HG03025 (cell line): Measurements from ENCODE around the gene HLCS.

Source experiments
- ATAC-seq: cut with Tn5 transposase; IDR thresholded peaks from one replicate; pipeline ENCODE4 v1.9.1; 2021; ENCODE audit warnings: mild to moderate bottlenecking, moderate library complexity; ENCODE audit not compliant: unreplicated experiment, low FRiP score

The HLCS gene

DNA sequence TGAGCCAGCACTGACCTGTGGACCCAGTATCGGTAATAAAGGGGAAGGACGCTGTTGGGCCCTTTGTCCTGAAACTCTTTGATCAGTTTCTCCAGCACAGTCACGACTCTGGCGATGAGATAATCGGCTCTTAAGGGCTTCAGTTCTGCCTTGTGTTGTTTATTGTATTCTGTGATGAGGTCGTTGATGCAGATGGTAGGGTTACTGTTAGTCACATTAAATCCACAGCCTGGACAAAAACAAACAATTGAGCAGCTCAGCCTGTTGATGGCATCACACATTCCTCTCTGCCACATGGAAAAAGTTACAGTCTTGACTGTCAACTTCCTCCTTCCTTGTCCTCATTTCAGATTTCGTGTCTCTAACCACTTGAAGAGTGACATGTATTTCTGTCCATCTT, 209.9 kb downstream of the HLCS start:
- ATAC-seq: no peak

- no peak for ATAC-seq
Measured at GRCh38 chr21:36754241-36754898, 212.1 kb downstream of the HLCS start.

GRCh38 chr21:36753556-36753955, 212.9 kb downstream of the HLCS start:
- ATAC-seq: no peak

DNA sequence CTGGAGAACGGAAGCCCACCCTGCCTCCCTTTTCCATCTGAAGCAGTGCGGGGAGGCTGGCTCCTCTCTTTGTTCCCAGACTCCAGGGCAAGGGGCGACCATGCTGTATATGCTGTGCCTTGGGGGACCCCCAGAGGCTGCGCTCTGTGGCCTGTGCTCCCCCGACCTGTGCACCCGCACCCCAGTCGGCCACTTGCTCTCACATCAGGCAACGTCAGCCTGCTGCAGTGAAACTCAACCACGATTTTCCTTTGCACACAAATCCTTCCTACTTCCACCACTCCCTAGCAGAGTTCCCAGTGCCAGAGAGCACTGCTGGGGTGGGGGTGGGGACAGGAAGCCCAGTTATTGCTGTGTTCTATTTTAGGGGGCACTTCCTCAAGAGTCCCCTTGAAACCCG, 215.1 kb downstream of the HLCS start:
- no peak for ATAC-seq

- no peak for ATAC-seq
Measured at GRCh38 chr21:36750576-36750959, 215.9 kb downstream of the HLCS start.

DNA sequence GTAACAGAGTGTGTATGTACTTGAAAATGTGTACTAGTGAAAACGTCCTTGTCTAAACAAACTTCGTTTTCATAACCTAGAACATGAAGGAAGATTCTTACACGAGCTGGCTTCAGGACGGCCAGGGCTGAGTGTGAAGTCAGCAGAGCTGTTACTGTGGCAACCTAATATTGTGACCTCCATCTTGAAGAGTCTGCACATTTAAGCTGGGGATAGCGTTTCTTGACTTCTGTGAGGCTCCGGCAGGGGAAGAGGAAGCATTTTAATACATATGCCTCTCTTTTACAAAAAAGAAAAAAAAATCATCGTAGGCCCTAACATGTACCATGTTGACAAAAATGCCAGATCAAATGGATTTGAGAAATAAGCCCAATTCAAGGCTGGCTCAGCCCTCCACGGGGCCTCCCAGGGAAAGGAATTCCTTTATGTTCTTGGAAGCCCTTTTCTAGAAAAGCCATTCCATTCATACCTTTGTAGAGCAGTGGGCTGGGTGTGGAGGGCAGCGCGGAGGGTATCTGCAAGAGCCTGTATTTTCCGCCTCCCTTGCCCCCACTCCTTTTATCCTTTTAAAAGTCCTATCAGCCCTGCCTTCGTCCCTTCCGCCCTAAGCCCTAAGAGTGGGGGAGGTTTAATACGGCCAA, 216.4 kb downstream of the HLCS start:
- no peak for ATAC-seq

DNA sequence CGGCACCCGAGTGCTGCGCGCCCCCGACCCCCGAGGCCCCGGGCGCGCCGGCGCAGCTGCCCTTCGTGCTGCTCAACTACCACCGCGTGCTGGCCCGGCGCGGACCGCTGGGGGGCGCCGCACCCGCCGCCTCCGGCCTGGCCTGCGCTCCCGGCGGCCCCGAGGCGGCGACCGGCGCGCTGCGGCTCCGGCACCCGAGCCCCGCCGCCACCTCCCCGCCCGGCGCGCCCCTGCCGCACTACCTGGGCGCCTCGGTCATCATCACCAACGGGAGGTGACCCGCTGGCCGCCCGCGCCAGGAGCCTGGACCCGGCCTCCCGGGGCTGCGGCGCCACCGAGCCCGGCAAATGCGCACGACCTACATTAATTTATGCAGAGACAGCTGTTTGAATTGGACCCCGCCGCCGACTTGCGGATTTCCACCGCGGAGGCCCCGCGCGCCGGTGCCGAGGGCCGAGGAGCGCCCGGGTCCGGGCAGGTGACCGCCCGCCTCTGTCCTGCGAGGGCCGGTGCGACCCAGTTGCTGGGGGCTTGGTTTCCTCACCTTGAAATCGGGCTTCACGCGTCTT, 218.6 kb downstream of the HLCS start:
- ATAC-seq: no peak

DNA sequence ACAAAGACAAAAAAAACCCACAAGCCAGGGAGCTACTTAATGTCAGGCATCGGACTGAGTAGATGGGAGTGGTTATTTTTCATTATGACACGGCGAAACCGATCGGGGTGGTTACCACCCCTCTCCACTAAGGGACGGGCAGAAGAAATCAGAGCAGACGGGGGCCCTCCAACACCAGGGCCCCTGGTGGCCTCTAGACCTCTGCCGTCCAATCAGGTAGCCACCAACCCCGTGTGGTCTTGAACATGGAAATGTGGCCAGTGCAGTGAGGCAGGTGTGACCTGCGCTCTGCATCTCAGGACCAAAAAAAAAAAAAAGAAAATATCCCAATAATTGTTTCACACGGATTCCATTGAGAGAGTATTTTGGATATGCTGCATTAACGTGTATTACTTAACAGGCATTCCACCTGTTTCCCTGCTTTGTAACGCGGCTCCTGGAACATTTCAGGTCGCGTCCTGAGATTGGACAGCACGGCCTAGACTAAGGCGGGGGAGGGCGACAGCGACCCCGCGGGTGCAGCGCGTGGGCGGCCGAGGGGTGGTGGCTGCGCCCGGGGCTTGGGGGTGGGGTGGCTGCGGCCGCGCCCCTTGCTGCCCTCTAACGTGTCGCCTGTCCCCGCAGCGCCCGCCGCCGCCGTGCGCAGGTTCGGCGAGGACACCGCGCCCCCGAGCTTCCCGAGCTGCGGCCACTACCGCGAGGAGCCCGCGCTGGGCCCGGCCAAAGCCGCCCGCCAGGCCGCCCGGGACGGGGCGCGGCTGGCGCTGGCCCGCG, 219.2 kb downstream of the HLCS start:
- ATAC-seq: no peak

DNA sequence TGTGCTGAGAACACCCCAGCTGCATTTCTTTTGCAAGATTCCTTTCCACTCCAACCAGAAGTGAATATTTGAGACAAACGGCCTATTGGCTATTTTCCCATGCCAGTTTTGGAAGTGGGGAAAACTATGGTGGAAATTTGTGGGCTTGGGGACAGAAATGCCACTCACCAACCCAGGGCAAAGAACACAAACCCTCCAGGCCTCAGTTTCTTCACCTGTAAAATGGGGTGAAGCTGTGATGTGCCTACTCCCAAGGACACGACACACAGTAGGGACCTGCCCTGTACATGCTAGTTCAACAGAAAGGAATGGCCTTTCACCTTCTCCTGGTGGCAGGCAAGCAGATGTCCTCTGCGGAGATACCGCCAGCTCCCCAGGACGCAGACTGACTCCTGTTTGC, 221.0 kb downstream of the HLCS start:
- ATAC-seq: no peak

DNA sequence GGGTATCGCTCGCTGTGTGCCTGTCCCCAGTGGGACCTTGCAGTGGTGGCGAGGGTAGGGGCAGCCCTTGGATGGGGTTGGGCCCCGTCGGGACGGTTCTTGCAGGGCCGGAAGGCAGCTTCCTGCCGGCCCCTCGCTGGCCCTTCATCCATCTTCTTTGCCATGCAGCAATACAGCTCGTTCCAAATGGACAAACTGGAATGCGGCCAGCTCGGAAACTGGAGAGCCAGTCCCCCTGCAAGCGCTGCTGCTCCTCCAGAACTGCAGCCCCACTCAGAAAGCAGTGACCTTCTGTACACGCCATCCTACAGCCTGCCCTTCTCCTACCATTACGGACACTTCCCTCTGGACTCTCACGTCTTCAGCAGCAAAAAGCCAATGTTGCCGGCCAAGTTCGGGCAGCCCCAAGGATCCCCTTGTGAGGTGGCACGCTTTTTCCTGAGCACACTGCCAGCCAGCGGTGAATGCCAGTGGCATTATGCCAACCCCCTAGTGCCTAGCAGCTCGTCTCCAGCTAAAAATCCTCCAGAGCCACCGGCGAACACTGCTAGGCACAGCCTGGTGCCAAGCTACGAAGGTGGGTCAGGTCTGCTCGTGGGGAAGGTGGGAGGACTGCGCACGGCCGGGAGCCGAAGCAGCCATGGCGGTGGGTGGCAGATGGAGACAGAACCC, 221.8 kb downstream of the HLCS start:
- ATAC-seq: no peak

GRCh38 chr21:36744190-36744559, 222.3 kb downstream of the HLCS start:
- ATAC-seq: no peak

- ATAC-seq: no peak
Measured at GRCh38 chr21:36743446-36743845, 223.0 kb downstream of the HLCS start.

- no peak for ATAC-seq
Measured at GRCh38 chr21:36743008-36743407, 223.5 kb downstream of the HLCS start.

- no peak for ATAC-seq
Measured at GRCh38 chr21:36741506-36741905, 225.0 kb downstream of the HLCS start.

DNA sequence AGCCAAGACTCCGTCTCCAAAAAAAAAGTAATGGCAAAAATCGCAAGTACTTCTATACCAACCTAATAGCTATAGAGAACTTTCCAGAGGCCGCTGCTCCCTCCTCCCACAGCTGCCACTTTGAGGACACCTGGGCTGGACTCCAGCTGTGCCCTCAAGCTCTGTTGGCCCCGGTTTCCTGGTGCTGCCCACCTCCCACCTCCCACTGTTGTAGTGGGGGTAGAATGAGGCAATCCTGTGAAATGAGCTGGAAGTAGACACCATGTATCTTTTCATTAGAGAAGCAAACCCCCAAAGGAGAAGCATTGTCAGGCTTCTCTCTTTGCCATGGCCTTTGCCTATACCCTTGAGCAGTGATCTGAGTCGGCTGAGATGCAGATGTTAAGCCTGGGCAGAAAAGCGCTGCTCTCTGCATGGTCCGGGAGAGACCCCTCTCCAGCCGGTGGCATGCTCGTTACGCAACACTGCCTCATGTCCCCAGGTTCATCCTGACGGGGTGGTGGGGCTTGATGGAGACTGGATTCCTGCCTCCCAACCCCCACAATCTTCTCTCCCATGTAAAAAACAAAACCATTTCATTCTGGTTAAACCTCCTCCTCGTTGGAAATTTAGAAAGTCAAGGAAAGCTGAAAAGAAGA, 227.9 kb downstream of the HLCS start:
- no peak for ATAC-seq

DNA sequence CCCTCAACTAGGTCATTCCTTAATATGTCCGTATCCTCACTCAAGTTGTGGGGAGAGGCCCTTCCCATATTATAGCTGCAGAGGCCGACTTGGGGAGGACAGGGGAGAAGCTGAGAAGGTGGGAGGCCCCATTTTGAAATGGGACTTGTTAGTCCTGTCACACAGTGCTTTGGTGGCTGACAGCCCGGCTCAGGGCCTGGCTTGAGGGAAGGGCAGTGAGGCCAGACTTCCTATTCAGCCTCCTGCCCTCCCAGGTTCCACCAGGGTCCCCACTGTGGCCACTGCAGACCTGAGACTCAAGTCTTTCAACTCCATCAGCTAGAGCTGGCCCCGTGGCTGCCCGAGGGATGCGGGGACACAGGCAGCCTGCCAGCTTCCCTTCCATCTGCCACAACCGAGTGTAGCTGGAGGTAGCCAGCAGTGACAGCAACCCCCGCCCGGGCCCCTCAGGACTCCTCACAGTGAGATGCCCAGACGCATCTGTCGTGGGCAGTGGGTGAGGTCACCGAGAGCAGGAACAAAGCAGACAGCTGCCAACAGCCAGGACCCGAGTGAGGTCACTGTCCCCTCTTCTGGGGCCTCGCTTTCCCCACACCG, 230.6 kb downstream of the HLCS start:
- no peak for ATAC-seq

GRCh38 chr21:36735201-36735515, 231.3 kb downstream of the HLCS start:
- ATAC-seq: no peak

- ATAC-seq: no peak
Measured at GRCh38 chr21:36734367-36735200, 231.9 kb downstream of the HLCS start.

- no peak for ATAC-seq
Measured at GRCh38 chr21:36733857-36734256, 232.6 kb downstream of the HLCS start.
